HG03064 (cell line): Measurements from ENCODE around the gene PGM3.
"Not testable (repeated sequence)": the region's sequence is repeated elsewhere in the genome, so short reads cannot be mapped to it uniquely, and the experiment has no call there.

Experiments
- ATAC-seq: cut with Tn5 transposase; IDR thresholded peaks from one replicate; pipeline ENCODE4 v1.9.1; 2021; ENCODE audit warnings: low read depth; ENCODE audit not compliant: unreplicated experiment

Gene PGM3

GRCh38 chr6:83192871-83193746, at the start of gene PGM3, which contains the start of gene RWDD2A:
PGM3 (minus strand) TSS chr6:83193265; CDS start chr6:83191012, 2,253 bp downstream.
RWDD2A (plus strand) TSS chr6:83193357; CDS start chr6:83194452, 1,095 bp downstream.
- ATAC-seq = peak; percentile 96

- ATAC-seq = no peak
Measured at GRCh38 chr6:83231146-83231545, 38.1 kb upstream of the PGM3 start.

GRCh38 chr6:83226517-83226916, 33.5 kb upstream of the PGM3 start:
- no peak for ATAC-seq

GRCh38 chr6:83221889-83222479, 28.9 kb upstream of the PGM3 start:
- no peak for ATAC-seq

GRCh38 chr6:83221276-83221675, 28.2 kb upstream of the PGM3 start:
- no peak for ATAC-seq

GRCh38 chr6:83220121-83220520, 27.1 kb upstream of the PGM3 start:
- ATAC-seq = no peak

- ATAC-seq = no peak
Measured at GRCh38 chr6:83218646-83219045, 25.6 kb upstream of the PGM3 start.

- no peak for ATAC-seq
Measured at GRCh38 chr6:83216806-83217205, 23.7 kb upstream of the PGM3 start.

- peak; percentile 96 for ATAC-seq
Measured at GRCh38 chr6:83215131-83216047, 22.3 kb upstream of the PGM3 start.

- ATAC-seq = no peak
Measured at GRCh38 chr6:83202031-83202430, 9.0 kb upstream of the PGM3 start.

- no peak for ATAC-seq
Measured at GRCh38 chr6:83199863-83200225, 6.8 kb upstream of the PGM3 start.

GRCh38 chr6:83199173-83199862, 6.3 kb upstream of the PGM3 start:
- no peak for ATAC-seq

- ATAC-seq = no peak
Measured at GRCh38 chr6:83198486-83199172, 5.6 kb upstream of the PGM3 start.

- peak; percentile 28 for ATAC-seq
Measured at GRCh38 chr6:83193747-83194566, 892 bp upstream of the PGM3 start.

GRCh38 chr6:83192456-83192855, 609 bp downstream of the PGM3 start:
- ATAC-seq = no peak

GRCh38 chr6:83191974-83192373, 1.1 kb downstream of the PGM3 start:
- ATAC-seq = not testable (repeated sequence)

GRCh38 chr6:83190626-83191025, 2.4 kb downstream of the PGM3 start:
- no peak for ATAC-seq

- ATAC-seq = no peak
Measured at GRCh38 chr6:83188501-83188900, 4.6 kb downstream of the PGM3 start.

GRCh38 chr6:83185096-83185495, 8.0 kb downstream of the PGM3 start:
- ATAC-seq = no peak
